ENCODE measurements around the gene CACNB4.

- no peak for TF ChIP-seq BHLHE40 (IDR thresholded peaks at IDR 0.05; ENCODE audit: borderline replicate concordance)
- no peak for TF ChIP-seq FOXM1 (IDR thresholded peaks at IDR 0.05; ENCODE audit: borderline replicate concordance)
- no peak for TF ChIP-seq PKNOX1 (IDR thresholded peaks at IDR 0.05)
- TF ChIP-seq FOXK2 (IDR thresholded peaks at IDR 0.05), result no peak
- TF ChIP-seq SP1 (IDR thresholded peaks at IDR 0.05), result no peak
- no peak for TF ChIP-seq NFRKB (IDR thresholded peaks at IDR 0.05)
- no peak for TF ChIP-seq ELF4 (IDR thresholded peaks at IDR 0.05)
- no peak for TF ChIP-seq ZNF384 (IDR thresholded peaks at IDR 0.05)
- no peak for TF ChIP-seq LEF1 (IDR thresholded peaks at IDR 0.05; ENCODE audit: borderline replicate concordance)
- TF ChIP-seq FOXA1 (IDR thresholded peaks at IDR 0.05), result no peak
Measured at GRCh38 chr2:151946899-151947812, 151.7 kb downstream of the CACNB4 start.

Measured in HEK293T (cell line).